CD4-positive, CD25-positive, alpha-beta regulatory T cell (primary cell): ENCODE results near the gene PLCL1. TPM values are rescaled to one million over a fixed set of nuclear protein-coding genes. Genes with fewer than 3 reads are reported as not detected.
A peak's percentile ranks its signal among the peaks of the same experiment; 100 is the strongest.

Source experiments
- ATAC-seq, 2 donors: fragments of 150-1000 bp; cut with Tn5 transposase; one replicate each; pipeline ENCODE4 v1.10.0; 2021; ENCODE audit warnings: low read depth in 2 of 2, moderate number of reproducible peaks in 2 of 2, moderate library complexity in 1 of 2
- DNase-seq, 3 donors: peaks; one replicate each; pipeline versions ENCODE4 v3.0.0 to v3.0.0-alpha.2; 2012 to 2022; ENCODE audit warnings: mixed read lengths in 1 of 3
- H3K27ac ChIP-seq: one replicate; pipeline ENCODE4 v1.7.0; 2013; ENCODE audit warnings: mild to moderate bottlenecking, low read length; ENCODE audit not compliant: insufficient read depth, poor library complexity, severe bottlenecking
- H3K27me3 ChIP-seq: one replicate; pipeline ENCODE4 v1.7.0; 2013; ENCODE audit warnings: low read length; ENCODE audit not compliant: control insufficient read depth, insufficient read depth
- H3K36me3 ChIP-seq: one replicate; pipeline ENCODE4 v1.7.0; 2013; ENCODE audit warnings: mild to moderate bottlenecking, low read length, moderate library complexity; ENCODE audit not compliant: control insufficient read depth, insufficient read depth
- H3K4me1 ChIP-seq: 2 replicates; pipeline ENCODE4 v1.7.0; 2013; ENCODE audit warnings: mild to moderate bottlenecking, low read length; ENCODE audit not compliant: insufficient read depth, control insufficient read depth, poor library complexity, severe bottlenecking
- H3K4me3 ChIP-seq: one replicate; pipeline ENCODE4 v1.7.0; 2013; ENCODE audit warnings: low read depth, mild to moderate bottlenecking, low read length, moderate library complexity
- H3K9me3 ChIP-seq, 2 experiments: 1 replicate in 1 of 2; 2 replicates in 1 of 2; pipeline ENCODE4 v1.7.0; 2013; ENCODE audit warnings: low read length in 2 of 2, mild to moderate bottlenecking in 1 of 2, moderate library complexity in 1 of 2; ENCODE audit not compliant: control insufficient read depth in 2 of 2
- H3K27ac Mint-ChIP-seq, 3 donors: one replicate each; pipeline ENCODE4 v1.8.0; 2020 to 2022; ENCODE audit warnings: mild to moderate bottlenecking in 3 of 3, mixed read lengths in 3 of 3, moderate library complexity in 2 of 3
- H3K27me3 Mint-ChIP-seq: one replicate; pipeline ENCODE4 v1.8.0; 2022; ENCODE audit warnings: mild to moderate bottlenecking, mixed read lengths
- H3K36me3 Mint-ChIP-seq: one replicate; pipeline ENCODE4 v1.8.0; 2020; ENCODE audit warnings: mixed read lengths
- H3K4me1 Mint-ChIP-seq, 4 donors: one replicate each; pipeline ENCODE4 v1.8.0; 2020 to 2022; ENCODE audit warnings: mixed read lengths in 4 of 4, mild to moderate bottlenecking in 1 of 4
- H3K4me3 Mint-ChIP-seq, 4 donors: one replicate each; pipeline ENCODE4 v1.8.0; 2020 to 2022; ENCODE audit warnings: mild to moderate bottlenecking in 4 of 4, mixed read lengths in 4 of 4, moderate library complexity in 3 of 4
- H3K9me3 Mint-ChIP-seq, 7 donors: one replicate each; pipeline ENCODE4 v1.8.0; 2020 to 2022; ENCODE audit warnings: mixed read lengths in 7 of 7, mild to moderate bottlenecking in 3 of 7, moderate library complexity in 2 of 7
- polyA plus RNA-seq, 4 donors: library from polyadenylated mRNA; unstranded; fragments of 300-500 nt; fragmentation: Illumina TruSeq; gene quantifications; one replicate each; pipeline ENCODE4 v1.2.3, GENCODE V29; 2021
- total RNA-seq: library from RNA; stranded (reverse); gene quantifications from one replicate; pipeline ENCODE4 v1.2.3, GENCODE V29; 2022

Gene PLCL1
- total RNA-seq (37.8 TPM), polyA plus RNA-seq (10 to 100 TPM; 17.3 to 21.3 (median 19.2) TPM)

DNA sequence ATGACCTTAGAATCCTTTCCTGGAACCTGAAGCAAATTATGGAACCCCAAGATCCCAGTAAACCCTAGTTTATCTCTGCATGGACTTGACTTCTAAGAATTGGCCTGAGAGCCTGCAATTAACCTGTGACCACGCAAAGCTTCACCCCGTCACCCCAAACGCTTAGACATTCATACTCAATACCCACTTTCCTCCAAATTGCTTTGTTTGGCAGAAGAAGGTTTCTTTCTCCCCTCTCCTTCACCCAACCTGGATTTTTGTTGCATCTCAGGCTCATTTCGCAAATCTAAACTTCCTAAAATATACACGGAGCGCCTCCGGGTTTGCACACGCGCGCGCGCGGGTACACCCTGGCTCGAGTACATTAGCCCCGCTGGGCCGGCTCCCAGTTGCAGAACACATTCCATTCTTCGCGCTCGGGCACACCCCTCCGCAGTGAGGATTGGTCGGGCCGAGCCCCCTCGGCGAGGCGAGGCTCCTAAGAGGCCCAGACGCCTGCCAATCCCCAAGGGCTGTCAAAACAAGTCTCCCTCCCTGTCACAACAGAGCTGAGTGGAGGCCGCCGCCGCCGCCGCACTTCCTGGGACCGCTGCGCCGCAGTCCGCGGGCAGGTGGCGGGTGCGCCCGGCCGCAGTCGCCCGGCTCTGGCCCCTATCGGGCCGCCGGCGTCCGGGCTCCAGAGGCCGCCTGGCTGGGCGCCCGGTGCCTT is at the start of gene PLCL1:
Gene PLCL1 (plus strand): TSS at position 545 of the 709 bp plus-strand sequence.
- Histone ChIP-seq H3K27me3 (no peaks in the 10 kb centered on the region), H3K4me1 (peaks cover 50% of the 10 kb centered on the region), H3K4me3 (peak within 1 kb of the TSS; percentile 99), H3K9me3 (no peaks in the 10 kb centered on the region), H3K27ac (peak within 1 kb of the TSS; percentile 80), H3K36me3 (no peaks in the 10 kb centered on the region)
- peak within 1 kb of the TSS; percentile 94 to 100 (median 98) for H3K4me3 Mint-ChIP-seq
- H3K27me3 Mint-ChIP-seq: peaks cover 4% of the 10 kb centered on the region
- DNase-seq (peak; percentile 86 to 96 (median 92)), ATAC-seq (peak; percentile 98 to 99)
- H3K4me1 Mint-ChIP-seq: peaks cover 30 to 46% (median 38%) of the 10 kb centered on the region in 4 donors
- peak within 1 kb of the TSS; percentile 94 to 97 (median 95) for H3K27ac Mint-ChIP-seq
- no peaks in the 10 kb centered on the region for H3K9me3 Mint-ChIP-seq
- H3K36me3 Mint-ChIP-seq: no peaks in the 10 kb centered on the region

DNA sequence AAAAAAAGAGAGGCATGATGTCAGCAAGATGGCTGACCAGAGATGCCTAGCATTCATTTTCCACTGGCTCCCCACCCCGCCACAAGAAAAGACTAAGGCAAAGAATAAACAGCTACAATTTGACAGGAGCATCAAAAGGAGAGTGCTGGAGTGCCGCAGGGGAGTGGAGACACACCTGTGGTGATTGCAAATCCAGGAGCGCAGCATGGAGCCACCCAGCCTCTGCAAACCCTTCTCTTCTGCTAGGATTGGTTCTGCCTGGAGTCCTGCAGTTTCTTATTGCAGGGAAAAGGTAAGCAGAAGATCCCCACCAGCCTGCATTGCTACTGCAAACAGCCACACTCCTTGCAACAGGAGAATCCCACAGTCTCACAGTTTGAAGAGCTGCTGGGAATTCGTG is 45.4 kb upstream of the PLCL1 start:
- no peak for ATAC-seq
- H3K27ac Mint-ChIP-seq: no peak overlapping the region

GRCh38 chr2:197759625-197760292 is 44.6 kb upstream of the PLCL1 start:
- Mint-ChIP-seq H3K9me3 (peaks cover 3 to 25% (median 8%) of the 10 kb centered on the region in 7 donors), H3K27ac (no peak overlapping the region)
- H3K36me3 ChIP-seq: no peaks in the 10 kb centered on the region

More for the DNA sequence above, 45.4 kb upstream of the PLCL1 start:
- Histone ChIP-seq H3K36me3 (no peaks in the 10 kb centered on the region), H3K4me1 (no peaks in the 10 kb centered on the region), H3K27me3 (peaks cover 5% of the 10 kb centered on the region), H3K9me3 (peaks cover 27 to 28% of the 10 kb centered on the region in 2 experiments), H3K27ac (no peak overlapping the region), H3K4me3 (no peak overlapping the region)
- no peaks in the 10 kb centered on the region for H3K4me1 Mint-ChIP-seq
- no peak for DNase-seq
- H3K27me3 Mint-ChIP-seq: peaks cover 52% of the 10 kb centered on the region
- H3K4me3 Mint-ChIP-seq: no peak overlapping the region
- no peaks in the 10 kb centered on the region for H3K36me3 Mint-ChIP-seq
- H3K9me3 Mint-ChIP-seq: peaks cover 3 to 27% (median 8%) of the 10 kb centered on the region in 7 donors

GRCh38 chr2:197760293-197760657 is 44.1 kb upstream of the PLCL1 start:
- H3K9me3 Mint-ChIP-seq: peaks cover 3 to 24% (median 8%) of the 10 kb centered on the region in 7 donors
- no peak overlapping the region for H3K27ac Mint-ChIP-seq
- peaks cover 54% of the 10 kb centered on the region for H3K27me3 Mint-ChIP-seq
- peaks cover 12% of the 10 kb centered on the region for H3K27me3 ChIP-seq
- H3K9me3 ChIP-seq: peaks cover 27 to 28% of the 10 kb centered on the region in 2 experiments
- ATAC-seq (no peak), DNase-seq (no peak)
- no peak overlapping the region for H3K4me3 ChIP-seq
- H3K27ac ChIP-seq: no peak overlapping the region
- H3K4me3 Mint-ChIP-seq: no peak overlapping the region
- no peaks in the 10 kb centered on the region for H3K4me1 Mint-ChIP-seq
- H3K36me3 Mint-ChIP-seq: no peaks in the 10 kb centered on the region
- H3K4me1 ChIP-seq: no peaks in the 10 kb centered on the region
- no peaks in the 10 kb centered on the region for H3K36me3 ChIP-seq

More at GRCh38 chr2:197759625-197760292, 44.6 kb upstream of the PLCL1 start:
- no peaks in the 10 kb centered on the region for H3K36me3 Mint-ChIP-seq
- H3K27me3 Mint-ChIP-seq: peaks cover 52% of the 10 kb centered on the region
- no peak for DNase-seq
- ATAC-seq: no peak
- no peak overlapping the region for H3K27ac ChIP-seq
- peaks cover 10% of the 10 kb centered on the region for H3K27me3 ChIP-seq
- no peaks in the 10 kb centered on the region for H3K4me1 Mint-ChIP-seq
- H3K4me3 ChIP-seq: no peak overlapping the region
- no peak overlapping the region for H3K4me3 Mint-ChIP-seq
- no peaks in the 10 kb centered on the region for H3K4me1 ChIP-seq
- peaks cover 27 to 28% of the 10 kb centered on the region in 2 experiments for H3K9me3 ChIP-seq

DNA sequence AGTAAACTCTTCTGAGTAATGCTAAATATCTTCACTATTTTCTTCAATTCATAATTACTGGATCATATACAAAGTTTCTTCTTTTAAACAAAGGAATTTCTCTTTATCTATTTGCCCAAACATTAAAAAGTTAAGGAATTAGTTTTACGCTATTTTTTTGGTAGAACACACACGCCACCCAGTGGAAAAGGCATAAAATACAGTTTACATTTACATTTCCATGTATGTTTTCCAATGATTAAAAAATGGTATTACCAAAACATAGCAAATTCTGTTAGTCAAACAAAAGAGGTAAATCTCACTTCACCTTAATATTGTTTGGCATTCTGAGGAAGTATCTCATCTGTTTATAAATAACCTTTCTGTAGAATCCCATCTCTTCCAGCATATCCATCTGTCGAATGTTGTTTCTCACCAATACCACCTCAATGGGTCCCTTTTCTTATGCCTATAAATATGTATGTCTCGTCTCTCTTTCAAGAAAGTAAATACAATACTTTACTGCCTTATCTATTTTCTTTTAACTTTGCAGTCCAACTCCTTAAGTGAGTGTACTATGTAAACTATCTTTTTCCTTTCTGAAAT is 26.5 kb upstream of the PLCL1 start:
- peak; percentile 15 to 52 (median 46) for DNase-seq
- H3K4me1 ChIP-seq: no peaks in the 10 kb centered on the region
- Mint-ChIP-seq H3K4me1 (peaks cover 0 to 5% (median 0%) of the 10 kb centered on the region in 4 donors), H3K27ac (no peak overlapping the region), H3K27me3 (peaks cover 11% of the 10 kb centered on the region), H3K36me3 (no peaks in the 10 kb centered on the region), H3K4me3 (no peak overlapping the region), H3K9me3 (no peaks in the 10 kb centered on the region)
- H3K27ac ChIP-seq: no peak overlapping the region
- no peak for ATAC-seq
- no peak overlapping the region for H3K4me3 ChIP-seq
- H3K9me3 ChIP-seq: no peaks in the 10 kb centered on the region
- no peaks in the 10 kb centered on the region for H3K36me3 ChIP-seq
- H3K27me3 ChIP-seq: peaks cover 8% of the 10 kb centered on the region

DNA sequence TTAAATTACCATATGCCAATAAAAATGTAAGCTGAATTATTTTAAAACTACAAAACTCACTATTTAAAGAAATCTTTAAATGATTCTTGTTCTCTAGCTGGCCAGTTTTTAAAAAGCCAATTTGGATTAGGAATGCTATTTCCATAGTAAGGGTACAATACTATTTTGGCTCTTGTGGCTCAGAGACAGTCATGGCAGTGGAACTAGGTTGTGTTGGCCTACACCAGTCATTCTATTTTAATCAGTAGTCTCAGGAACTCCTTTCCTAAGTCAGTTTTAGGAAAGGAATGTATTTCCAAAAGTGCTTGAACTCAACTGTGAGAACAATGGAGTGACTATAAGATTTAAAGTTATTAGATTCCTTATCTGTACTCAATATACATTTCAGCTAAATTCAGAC is 25.1 kb upstream of the PLCL1 start:
- H3K36me3 Mint-ChIP-seq: no peaks in the 10 kb centered on the region
- no peak overlapping the region for H3K27ac Mint-ChIP-seq
- DNase-seq: no peak
- H3K27me3 ChIP-seq: peaks cover 8% of the 10 kb centered on the region
- H3K4me1 Mint-ChIP-seq: peaks cover 0 to 5% (median 0%) of the 10 kb centered on the region in 4 donors
- H3K4me1 ChIP-seq: no peaks in the 10 kb centered on the region
- no peaks in the 10 kb centered on the region for H3K36me3 ChIP-seq
- H3K4me3 Mint-ChIP-seq: no peak overlapping the region
- no peak overlapping the region for H3K4me3 ChIP-seq
- no peak for ATAC-seq
- H3K27ac ChIP-seq: no peak overlapping the region
- H3K27me3 Mint-ChIP-seq: peaks cover 21% of the 10 kb centered on the region
- H3K9me3 Mint-ChIP-seq: no peaks in the 10 kb centered on the region
- H3K9me3 ChIP-seq: no peaks in the 10 kb centered on the region

DNA sequence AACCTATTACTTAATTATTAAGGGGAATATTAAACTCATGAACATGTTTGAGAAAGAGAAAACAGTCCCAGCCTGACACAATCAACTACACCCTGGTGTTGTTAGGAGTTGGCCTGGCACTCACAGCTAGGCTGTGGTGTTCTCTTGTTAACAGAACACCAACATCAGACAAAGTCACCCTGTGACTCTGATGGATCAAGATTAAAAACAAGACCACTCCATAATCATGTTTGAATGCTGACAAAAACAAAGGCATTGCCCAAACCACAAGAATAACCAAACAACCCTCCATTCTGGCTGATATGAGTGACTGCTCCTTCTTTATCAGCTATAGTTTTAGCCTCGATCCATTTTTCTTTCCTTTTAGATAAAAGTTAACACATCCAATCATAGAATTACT is 22.3 kb upstream of the PLCL1 start:
- H3K9me3 ChIP-seq: no peaks in the 10 kb centered on the region
- no peak overlapping the region for H3K27ac ChIP-seq
- H3K4me3 Mint-ChIP-seq: no peak overlapping the region
- DNase-seq (no peak), ATAC-seq (no peak)
- peaks cover 2% of the 10 kb centered on the region for H3K27me3 ChIP-seq
- H3K4me1 ChIP-seq: peaks cover 14% of the 10 kb centered on the region
- H3K27me3 Mint-ChIP-seq: peaks cover 23% of the 10 kb centered on the region
- H3K4me3 ChIP-seq: no peak overlapping the region
- H3K4me1 Mint-ChIP-seq: peaks cover 0 to 5% (median 0%) of the 10 kb centered on the region in 4 donors
- no peaks in the 10 kb centered on the region for H3K36me3 Mint-ChIP-seq
- H3K27ac Mint-ChIP-seq: no peak overlapping the region
- H3K36me3 ChIP-seq: no peaks in the 10 kb centered on the region
- H3K9me3 Mint-ChIP-seq: no peaks in the 10 kb centered on the region
